ENCODE results near the gene MAP2K5.

MAP2K5 gene

GRCh38 chr15:67542420-67543347 is at the start of gene MAP2K5:
Gene MAP2K5, plus strand, starts transcription at chr15:67542703. Its CDS starts 633 bp downstream, at chr15:67543336.
- DNase-seq (ENCODE audit: low spot score): peak; percentile 83

GRCh38 chr15:67495585-67495984 is 46.9 kb upstream of the MAP2K5 start:
- no peak for DNase-seq (ENCODE audit: low spot score)

GRCh38 chr15:67501177-67501835 is 41.2 kb upstream of the MAP2K5 start:
- no peak for DNase-seq (ENCODE audit: low spot score)

GRCh38 chr15:67501836-67502461 is 40.6 kb upstream of the MAP2K5 start:
- no peak for DNase-seq (ENCODE audit: low spot score)

GRCh38 chr15:67504056-67504455 is 38.4 kb upstream of the MAP2K5 start:
- DNase-seq (ENCODE audit: low spot score): no peak

- DNase-seq (ENCODE audit: low spot score): no peak
Measured at GRCh38 chr15:67504796-67505195, 37.7 kb upstream of the MAP2K5 start.

GRCh38 chr15:67505675-67506572 is 36.6 kb upstream of the MAP2K5 start:
- DNase-seq (ENCODE audit: low spot score): no peak

GRCh38 chr15:67506775-67507747 is 35.4 kb upstream of the MAP2K5 start:
- DNase-seq (ENCODE audit: low spot score): no peak

GRCh38 chr15:67508407-67508806 is 34.1 kb upstream of the MAP2K5 start:
- no peak for DNase-seq (ENCODE audit: low spot score)

GRCh38 chr15:67509918-67510317 is 32.6 kb upstream of the MAP2K5 start:
- DNase-seq (ENCODE audit: low spot score): no peak

- no peak for DNase-seq (ENCODE audit: low spot score)
Measured at GRCh38 chr15:67510597-67511190, 31.8 kb upstream of the MAP2K5 start.

- DNase-seq (ENCODE audit: low spot score): no peak
Measured at GRCh38 chr15:67511606-67512005, 30.9 kb upstream of the MAP2K5 start.

- DNase-seq (ENCODE audit: low spot score): no peak
Measured at GRCh38 chr15:67512140-67512539, 30.4 kb upstream of the MAP2K5 start.

- no peak for DNase-seq (ENCODE audit: low spot score)
Measured at GRCh38 chr15:67512933-67513714, 29.4 kb upstream of the MAP2K5 start.

GRCh38 chr15:67515090-67515489 is 27.4 kb upstream of the MAP2K5 start:
- DNase-seq (ENCODE audit: low spot score): no peak

- no peak for DNase-seq (ENCODE audit: low spot score)
Measured at GRCh38 chr15:67515557-67515956, 26.9 kb upstream of the MAP2K5 start.

GRCh38 chr15:67520321-67521028 is 22.0 kb upstream of the MAP2K5 start:
- no peak for DNase-seq (ENCODE audit: low spot score)

- peak; percentile 82 for DNase-seq (ENCODE audit: low spot score)
Measured at GRCh38 chr15:67521029-67521782, 21.3 kb upstream of the MAP2K5 start, which contains the start of gene C15orf61. Gene C15orf61, plus strand, starts transcription at chr15:67521131. Its CDS starts 118 bp downstream, at chr15:67521249.

All from activated CD4-positive, alpha-beta T cell treated with anti-CD3 and anti-CD28 coated beads, Interleukin-2, Interleukin-4, amounts not matched to agents 100 ng/mL and 50 ng/mL, durations not matched to agents 16 hours and 8 hours (primary cell).